ENCODE results near the gene ICE2.

GRCh38 chr15:60512937-60513336, 34.0 kb upstream of the ICE2 start:
- TF ChIP-seq CTCF (IDR thresholded peaks at IDR 0.05) (no peak), EZH2 (IDR thresholded peaks at IDR 0.05) (no peak), EZH2phosphoT487 (IDR thresholded peaks at IDR 0.05) (no peak)
